Measurements from ENCODE around the gene FBN3.

FBN3 gene

GRCh38 chr19:8069096-8069973, 80.1 kb downstream of the FBN3 start:
- DNase-seq (ENCODE audit: low spot score): no peak
- Histone ChIP-seq H4K8ac (ENCODE audit: low read depth, low read length) (no peak overlapping the region), H3K23ac (ENCODE audit: low read depth, low read length, poor library complexity) (no peak overlapping the region), H3K14ac (ENCODE audit: low read length) (no peak overlapping the region), H3K4ac (ENCODE audit: low read length) (no peak overlapping the region), H3K9me3 (replicated peaks in 1 of 2; ENCODE audit: control insufficient read depth in 2 of 2, insufficient read depth in 1 of 2, low read depth in 1 of 2, low read length in 2 of 2) (peaks cover 12 to 20% of the 10 kb centered on the region in 2 donors), H2BK120ac (ENCODE audit: low read depth, low read length) (no peak overlapping the region), H3K27ac (replicated peaks; ENCODE audit: low read length) (no peak overlapping the region), H4K91ac (ENCODE audit: low read depth, low read length, poor library complexity) (no peak overlapping the region), H3K79me1 (ENCODE audit: low read depth, low read length) (peaks cover 2% of the 10 kb centered on the region), H3K4me1 (ENCODE audit: control insufficient read depth in 2 of 2, insufficient read depth in 1 of 2, low read depth in 1 of 2, low read length in 2 of 2) (peaks cover 0 to 4% of the 10 kb centered on the region in 2 donors), H2AK5ac (ENCODE audit: low read depth, low read length) (no peak overlapping the region), H3K4me2 (ENCODE audit: insufficient read depth, low read length, poor library complexity, severe bottlenecking) (no peak overlapping the region), H3K36me3 (replicated peaks in 1 of 2; ENCODE audit: control insufficient read depth in 2 of 2, insufficient read depth in 2 of 2, low read length in 2 of 2) (peaks cover 5% of the 10 kb centered on the region in 2 donors), H3K9ac (ENCODE audit: low read depth, low read length, poor library complexity) (no peak overlapping the region), H2BK12ac (ENCODE audit: low read length) (no peak overlapping the region), H2AFZ (ENCODE audit: low read length) (no peak overlapping the region), H3K4me3 (ENCODE audit: low read length in 2 of 2) (no peak overlapping the region), H2BK5ac (ENCODE audit: low read length) (no peak overlapping the region), H3K27me3 (ENCODE audit: control insufficient read depth in 3 of 3, insufficient read depth in 3 of 3, low read depth in 1 of 3, low read length in 3 of 3) (no peaks in the 10 kb centered on the region), H2BK15ac (ENCODE audit: low read length) (no peak overlapping the region), H3K18ac (ENCODE audit: low read length) (no peak overlapping the region)
- no CpG with 5 or more reads among the region's 13 CpGs for WGBS, 2 donors (ENCODE audit: extremely low coverage in 2 of 2, insufficient read length in 2 of 2, insufficient replicate concordance in 1 of 2)

- no peak for DNase-seq (ENCODE audit: low spot score)
- H3K27me3 ChIP-seq (ENCODE audit: control insufficient read depth in 3 of 3, insufficient read depth in 3 of 3, low read depth in 1 of 3, low read length in 3 of 3): no peaks in the 10 kb centered on the region
- no peak overlapping the region for H3K4ac ChIP-seq (ENCODE audit: low read length)
- peaks cover 4 to 15% of the 10 kb centered on the region in 2 donors for H3K9me3 ChIP-seq (replicated peaks in 1 of 2; ENCODE audit: control insufficient read depth in 2 of 2, insufficient read depth in 1 of 2, low read depth in 1 of 2, low read length in 2 of 2)
- H3K27ac ChIP-seq (replicated peaks; ENCODE audit: low read length): no peak overlapping the region
- no peak overlapping the region for H3K9ac ChIP-seq (ENCODE audit: low read depth, low read length, poor library complexity)
- H2AK5ac ChIP-seq (ENCODE audit: low read depth, low read length): peak overlapping the region; percentile 56
- no peak overlapping the region for H2BK5ac ChIP-seq (ENCODE audit: low read length)
- H3K36me3 ChIP-seq (replicated peaks in 1 of 2; ENCODE audit: control insufficient read depth in 2 of 2, insufficient read depth in 2 of 2, low read length in 2 of 2): no peaks in the 10 kb centered on the region
- peaks cover 2% of the 10 kb centered on the region for H3K79me1 ChIP-seq (ENCODE audit: low read depth, low read length)
- H4K8ac ChIP-seq (ENCODE audit: low read depth, low read length): no peak overlapping the region
- H3K23ac ChIP-seq (ENCODE audit: low read depth, low read length, poor library complexity): peak overlapping the region; percentile 60
- H4K91ac ChIP-seq (ENCODE audit: low read depth, low read length, poor library complexity): no peak overlapping the region
- no CpG with 5 or more reads among the region's 20 CpGs for WGBS, 2 donors (ENCODE audit: extremely low coverage in 2 of 2, insufficient read length in 2 of 2, insufficient replicate concordance in 1 of 2)
- no peak overlapping the region for H3K14ac ChIP-seq (ENCODE audit: low read length)
- H2BK120ac ChIP-seq (ENCODE audit: low read depth, low read length): no peak overlapping the region
- H3K4me2 ChIP-seq (ENCODE audit: insufficient read depth, low read length, poor library complexity, severe bottlenecking): no peak overlapping the region
- H2BK15ac ChIP-seq (ENCODE audit: low read length): peak overlapping the region; percentile 57
- H2AFZ ChIP-seq (ENCODE audit: low read length): no peak overlapping the region
- H3K18ac ChIP-seq (ENCODE audit: low read length): peak overlapping the region; percentile 92
- peaks cover 0 to 4% of the 10 kb centered on the region in 2 donors for H3K4me1 ChIP-seq (ENCODE audit: control insufficient read depth in 2 of 2, insufficient read depth in 1 of 2, low read depth in 1 of 2, low read length in 2 of 2)
- H3K4me3 ChIP-seq (ENCODE audit: low read length in 2 of 2): peak overlapping the region in 1 of 2 donors; percentile 18
- no peak overlapping the region for H2BK12ac ChIP-seq (ENCODE audit: low read length)
These were observed 83.5 kb downstream of the FBN3 start for GRCh38 chr19:8065875-8066261.

GRCh38 chr19:8064911-8065874, 84.2 kb downstream of the FBN3 start:
- Histone ChIP-seq H3K9me3 (replicated peaks in 1 of 2; ENCODE audit: control insufficient read depth in 2 of 2, insufficient read depth in 1 of 2, low read depth in 1 of 2, low read length in 2 of 2) (peaks cover 4 to 11% of the 10 kb centered on the region in 2 donors), H3K4me1 (ENCODE audit: control insufficient read depth in 2 of 2, insufficient read depth in 1 of 2, low read depth in 1 of 2, low read length in 2 of 2) (peaks cover 0 to 4% of the 10 kb centered on the region in 2 donors), H2BK5ac (ENCODE audit: low read length) (no peak overlapping the region), H3K36me3 (replicated peaks in 1 of 2; ENCODE audit: control insufficient read depth in 2 of 2, insufficient read depth in 2 of 2, low read length in 2 of 2) (no peaks in the 10 kb centered on the region), H3K9ac (ENCODE audit: low read depth, low read length, poor library complexity) (no peak overlapping the region), H3K23ac (ENCODE audit: low read depth, low read length, poor library complexity) (peak overlapping the region; percentile 80), H3K27ac (replicated peaks; ENCODE audit: low read length) (no peak overlapping the region), H3K14ac (ENCODE audit: low read length) (peak overlapping the region; percentile 56), H2BK12ac (ENCODE audit: low read length) (no peak overlapping the region), H3K18ac (ENCODE audit: low read length) (peak overlapping the region; percentile 92), H3K27me3 (ENCODE audit: control insufficient read depth in 3 of 3, insufficient read depth in 3 of 3, low read depth in 1 of 3, low read length in 3 of 3) (no peaks in the 10 kb centered on the region), H4K8ac (ENCODE audit: low read depth, low read length) (no peak overlapping the region), H3K4ac (ENCODE audit: low read length) (no peak overlapping the region), H3K4me2 (ENCODE audit: insufficient read depth, low read length, poor library complexity, severe bottlenecking) (no peak overlapping the region), H3K4me3 (ENCODE audit: low read length in 2 of 2) (no peak overlapping the region), H2BK120ac (ENCODE audit: low read depth, low read length) (no peak overlapping the region), H2AFZ (ENCODE audit: low read length) (no peak overlapping the region), H3K79me1 (ENCODE audit: low read depth, low read length) (peaks cover 2% of the 10 kb centered on the region), H2BK15ac (ENCODE audit: low read length) (peak overlapping the region; percentile 57), H2AK5ac (ENCODE audit: low read depth, low read length) (no peak overlapping the region), H4K91ac (ENCODE audit: low read depth, low read length, poor library complexity) (no peak overlapping the region)
- DNase-seq (ENCODE audit: low spot score): no peak
- no CpG with 5 or more reads among the region's 24 CpGs for WGBS, 2 donors (ENCODE audit: extremely low coverage in 2 of 2, insufficient read length in 2 of 2, insufficient replicate concordance in 1 of 2)

All from neuronal stem cell (in vitro differentiated cells).